GM18951 (cell line): ENCODE results near the gene SPATS2L.

Source experiments
- POLR2A ChIP-seq: IDR thresholded peaks from 4 replicates; pipeline ENCODE4 v1.6.1; 2011; ENCODE audit warnings: mild to moderate bottlenecking; ENCODE audit not compliant: insufficient read length, insufficient read depth; ENCODE audit errors: extremely low read depth
- in situ Hi-C: fragments of 300-500 bp; cut with MboI; formaldehyde crosslinking; loops from one replicate; pipeline ENCODE4 v1.12.0; 2022; ENCODE audit warnings: low sequenced_read_pairs, mixed read lengths, inconsistent platforms; ENCODE audit not compliant: unreplicated experiment

SPATS2L gene

DNA sequence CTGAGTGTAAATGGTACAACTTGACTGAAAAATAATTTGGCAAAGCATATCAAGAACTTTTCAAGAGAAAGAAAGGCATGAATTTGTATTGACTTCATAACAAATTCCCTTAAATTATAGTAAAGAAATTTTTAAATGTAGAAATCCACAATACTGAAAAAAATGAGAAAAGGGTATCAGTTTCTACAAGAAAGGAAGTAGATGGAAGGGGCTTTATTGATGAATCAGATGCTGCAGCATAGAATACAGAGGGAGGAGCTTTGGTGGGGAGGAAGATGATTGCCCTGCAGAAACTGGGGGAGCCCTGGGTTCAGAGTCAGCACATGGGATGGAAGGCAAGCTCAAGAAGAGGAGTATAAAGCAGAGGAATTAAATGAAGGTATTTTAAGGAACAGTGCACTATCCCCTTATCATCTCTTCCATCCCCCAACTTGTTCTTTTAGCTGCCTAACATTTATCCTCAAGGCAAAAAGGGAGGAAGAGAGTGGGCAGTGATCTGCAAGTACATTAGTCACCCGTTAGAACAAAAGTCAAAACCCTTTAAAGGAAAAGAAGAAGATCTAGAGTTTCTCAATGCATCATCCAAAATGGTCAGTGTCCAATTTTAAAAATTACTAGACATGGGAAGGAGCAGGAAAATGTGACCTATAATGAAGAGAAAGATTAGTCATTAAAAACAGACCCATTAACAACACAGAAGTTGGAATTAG is 125.7 kb downstream of the SPATS2L start:
- TF ChIP-seq POLR2A = no peak
- in situ Hi-C loops = no loop called here

DNA sequence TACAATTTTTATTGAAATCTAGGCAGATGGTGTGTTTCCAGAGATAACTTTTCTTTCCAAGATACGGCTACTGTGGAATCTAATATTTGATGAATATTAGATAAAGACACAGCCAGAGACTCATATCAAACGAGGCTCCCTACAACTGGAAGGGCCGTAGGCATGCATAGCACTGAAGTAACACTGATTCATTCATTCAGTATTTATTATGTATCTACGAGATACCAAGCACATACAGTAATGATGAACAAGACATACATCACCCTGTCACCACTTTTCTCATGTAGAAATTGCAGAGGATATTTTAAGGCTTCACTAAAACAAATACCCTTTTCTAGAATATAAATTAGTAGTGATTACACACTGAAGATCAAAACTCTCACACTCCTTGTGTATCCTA is 128.9 kb downstream of the SPATS2L start:
- in situ Hi-C loops = no loop called here
- TF ChIP-seq POLR2A = no peak

DNA sequence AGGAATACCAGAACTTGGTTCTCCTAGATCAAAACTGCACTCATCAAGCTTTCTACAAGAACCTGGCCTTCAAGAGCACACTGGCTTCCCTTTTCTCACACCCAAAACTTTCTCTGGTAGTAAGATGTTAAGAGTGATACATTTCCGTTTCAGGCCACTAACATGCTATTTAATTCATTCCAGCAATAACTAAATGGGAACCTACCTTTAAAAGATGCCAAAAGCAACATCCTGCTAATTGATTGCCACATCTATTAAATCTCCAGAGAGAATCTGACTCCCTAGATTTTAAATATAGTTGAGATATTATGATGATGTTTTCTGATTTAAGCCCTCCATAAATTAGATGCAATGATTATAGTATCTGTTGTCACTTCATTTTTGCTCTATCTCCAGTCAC is 131.8 kb downstream of the SPATS2L start:
- in situ Hi-C loops = no loop called here
- TF ChIP-seq POLR2A = no peak

DNA sequence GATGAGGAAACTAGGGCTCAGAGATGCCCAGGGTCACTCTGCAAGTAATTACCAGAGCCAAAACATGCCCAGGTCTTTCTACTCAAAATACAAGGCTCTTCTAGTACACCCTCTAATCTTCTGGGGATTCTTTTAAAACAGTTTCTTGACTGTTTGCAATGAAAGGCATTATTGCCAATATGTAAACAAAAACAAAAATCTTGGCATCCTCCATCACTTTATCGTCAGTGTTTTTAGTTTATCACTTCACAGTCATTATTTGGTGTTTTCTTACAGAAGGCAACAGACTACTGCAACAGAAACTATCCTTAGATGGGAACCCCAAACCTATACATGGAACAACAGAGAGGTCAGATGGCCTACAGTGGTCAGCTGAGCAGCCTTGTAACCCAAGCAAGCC is 132.4 kb downstream of the SPATS2L start:
- in situ Hi-C loops = no loop called here
- no peak for TF ChIP-seq POLR2A

DNA sequence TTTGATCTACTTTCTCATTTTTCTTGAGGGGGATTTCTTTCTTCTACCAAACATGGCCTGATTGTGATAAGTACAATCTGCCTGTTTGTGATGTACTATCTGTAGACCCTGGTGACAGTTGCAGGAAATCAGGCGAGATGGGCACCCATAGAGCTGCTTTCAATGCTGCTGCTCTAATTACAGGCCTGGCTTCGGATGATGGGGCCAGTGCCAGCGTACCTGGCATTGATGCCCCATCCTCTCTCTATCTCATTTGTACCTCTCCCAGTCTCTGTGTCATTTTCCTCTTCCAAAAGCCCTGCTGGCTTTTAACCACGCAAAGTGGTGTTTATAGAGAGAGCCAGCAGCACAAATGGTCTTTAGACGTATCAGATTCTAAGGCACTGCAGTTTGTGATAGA is 133.5 kb downstream of the SPATS2L start:
- in situ Hi-C loops = no loop called here
- TF ChIP-seq POLR2A = no peak

DNA sequence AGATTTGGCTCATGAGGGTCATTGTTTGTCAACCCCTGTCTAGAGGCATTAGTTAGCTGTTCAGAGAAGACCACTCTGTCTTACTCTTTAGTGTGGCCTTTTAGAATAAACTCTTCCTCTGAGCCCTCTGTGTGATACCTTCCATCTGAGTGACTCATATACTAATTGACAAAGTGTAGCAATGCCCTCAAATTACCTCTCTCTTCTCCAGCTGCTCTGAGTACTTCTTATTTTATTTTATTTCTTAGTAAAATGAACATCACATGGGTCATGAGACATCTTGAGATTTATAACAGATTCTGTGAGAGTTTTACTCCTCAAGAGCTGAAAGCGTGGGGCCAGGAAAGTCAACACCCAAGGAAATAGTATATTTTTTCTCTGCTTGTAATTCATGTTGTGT is 136.0 kb downstream of the SPATS2L start:
- in situ Hi-C loops = no loop called here

DNA sequence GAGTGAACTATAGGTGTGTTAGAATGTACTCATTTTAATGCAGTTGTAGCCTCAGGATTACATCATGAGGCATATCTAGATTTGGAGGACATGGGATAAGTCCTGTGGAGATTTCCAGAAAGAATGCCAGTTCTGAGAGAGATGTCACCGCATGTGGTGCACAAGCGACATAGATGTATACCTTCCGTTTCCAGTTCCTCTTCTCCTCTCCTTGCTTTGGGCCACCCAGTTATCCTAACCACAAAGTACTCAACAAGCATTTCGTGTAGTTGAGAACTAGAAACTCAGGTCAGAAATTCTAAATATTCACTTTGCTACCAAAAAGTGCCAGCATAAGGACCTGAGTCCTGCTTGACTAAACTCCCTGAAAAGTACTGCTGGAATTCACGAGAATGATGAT is 136.9 kb downstream of the SPATS2L start:
- in situ Hi-C loops = no loop called here
- TF ChIP-seq POLR2A = no peak

More for the DNA sequence above, 136.0 kb downstream of the SPATS2L start:
- no peak for TF ChIP-seq POLR2A

DNA sequence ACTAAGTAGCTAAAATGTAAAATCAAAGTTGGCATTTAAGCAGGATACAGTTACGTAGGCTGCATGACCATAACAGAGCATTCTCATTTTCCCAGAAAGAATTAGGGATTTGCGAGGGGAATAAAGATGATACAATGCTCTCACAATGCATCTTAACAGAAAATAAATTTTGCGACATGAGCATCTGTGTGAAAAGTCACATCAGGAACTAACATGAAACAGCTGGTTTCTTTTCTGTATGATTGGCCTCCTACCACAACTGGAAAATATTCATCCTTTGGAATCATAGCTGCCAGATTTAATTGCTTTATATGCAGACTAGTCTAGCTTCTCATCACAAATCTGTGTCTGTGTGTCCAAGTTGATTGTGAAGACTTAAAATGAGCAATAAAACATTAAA is 137.4 kb downstream of the SPATS2L start:
- in situ Hi-C loops = no loop called here
- no peak for TF ChIP-seq POLR2A

DNA sequence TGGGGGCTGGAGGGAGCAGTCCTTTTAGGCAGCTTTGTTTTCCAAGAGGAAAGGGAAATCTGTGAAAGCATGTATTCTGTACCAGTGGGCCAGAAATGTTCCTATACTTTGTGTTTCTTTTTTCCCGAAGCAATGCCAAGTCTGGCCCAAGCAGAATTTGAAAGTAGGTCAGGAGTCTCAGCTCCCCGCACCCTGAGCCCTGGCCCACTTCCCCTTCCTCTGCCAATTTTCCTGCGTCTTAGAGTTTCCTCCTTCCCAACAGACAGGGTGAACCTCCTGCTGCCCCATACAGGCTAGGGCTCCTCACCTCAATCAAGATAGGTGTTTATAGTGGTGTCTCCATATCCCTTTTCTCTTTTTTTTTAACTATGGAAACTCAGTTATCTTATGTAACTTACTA is 138.0 kb downstream of the SPATS2L start:
- in situ Hi-C loops = no loop called here
- TF ChIP-seq POLR2A = no peak

DNA sequence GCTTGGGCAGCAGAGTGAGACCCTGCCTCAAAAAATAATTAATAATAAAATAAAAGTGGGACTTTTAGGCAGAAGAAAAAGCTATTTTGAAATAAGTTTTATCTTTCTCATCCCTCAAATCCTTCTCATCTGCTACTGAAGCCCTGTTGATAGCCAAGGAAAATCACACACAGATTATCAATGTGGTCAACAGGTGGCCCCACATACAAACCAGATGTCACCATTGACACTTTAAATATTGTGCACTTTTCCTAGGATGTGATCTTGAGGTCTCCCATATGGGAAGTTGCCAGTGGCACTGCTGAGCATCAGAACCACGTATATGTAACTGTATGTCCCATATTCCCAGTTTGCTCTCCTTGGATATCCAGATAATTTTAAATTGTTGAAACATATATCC is 138.8 kb downstream of the SPATS2L start:
- in situ Hi-C loops = no loop called here
- no peak for TF ChIP-seq POLR2A

DNA sequence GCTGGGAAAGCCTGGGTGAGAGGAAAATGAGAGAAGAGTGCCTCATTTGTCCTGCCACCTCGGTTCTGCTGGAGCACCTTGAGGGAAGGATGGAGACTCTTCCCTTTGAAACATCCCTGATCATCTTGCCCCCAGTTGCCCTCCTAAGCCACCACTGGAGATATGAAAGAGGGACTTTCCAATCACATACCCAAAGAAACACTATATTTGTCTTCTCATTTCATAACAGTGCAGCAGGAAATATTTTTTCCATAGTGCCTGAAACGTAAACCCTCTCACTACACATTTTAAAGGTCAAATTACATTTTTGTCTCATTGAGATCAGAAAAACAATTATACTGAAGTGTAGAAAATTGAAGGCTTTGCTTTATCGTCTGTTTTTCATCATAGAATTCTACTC is 140.1 kb downstream of the SPATS2L start:
- no peak for TF ChIP-seq POLR2A
- in situ Hi-C loops = no loop called here

DNA sequence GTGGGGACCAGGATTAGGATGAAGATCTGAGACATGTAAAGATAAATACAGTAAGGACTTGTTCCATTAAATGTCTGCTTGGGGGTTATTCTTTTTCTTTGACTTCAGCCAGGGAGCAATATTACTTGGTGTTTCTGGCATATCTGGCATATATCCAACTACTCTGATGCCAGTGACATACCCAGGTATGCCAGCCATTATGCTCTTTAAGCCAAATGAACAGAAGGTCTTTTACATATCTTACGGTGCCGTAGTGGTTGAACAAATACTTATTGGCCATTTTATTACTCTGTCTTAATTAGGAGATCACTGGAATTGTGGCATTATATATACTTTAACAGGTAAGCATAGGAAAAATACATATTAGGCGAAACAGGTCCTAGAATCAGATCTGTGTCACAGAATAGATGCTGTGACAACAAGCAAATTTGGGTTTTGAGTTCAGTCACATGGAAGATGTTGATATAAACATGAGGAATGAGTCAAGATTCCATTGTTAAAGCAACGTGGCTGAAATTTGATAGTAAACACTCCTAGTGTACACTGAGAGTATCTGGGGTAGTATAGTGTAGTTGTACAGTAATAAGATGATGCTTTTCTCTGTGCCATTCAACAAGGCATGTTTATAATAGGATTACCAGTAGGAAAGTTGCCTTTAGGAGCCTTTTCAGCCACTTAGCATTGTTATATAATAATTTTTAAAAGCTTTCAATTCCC is 140.8 kb downstream of the SPATS2L start:
- in situ Hi-C loops = no loop called here
- TF ChIP-seq POLR2A = no peak

DNA sequence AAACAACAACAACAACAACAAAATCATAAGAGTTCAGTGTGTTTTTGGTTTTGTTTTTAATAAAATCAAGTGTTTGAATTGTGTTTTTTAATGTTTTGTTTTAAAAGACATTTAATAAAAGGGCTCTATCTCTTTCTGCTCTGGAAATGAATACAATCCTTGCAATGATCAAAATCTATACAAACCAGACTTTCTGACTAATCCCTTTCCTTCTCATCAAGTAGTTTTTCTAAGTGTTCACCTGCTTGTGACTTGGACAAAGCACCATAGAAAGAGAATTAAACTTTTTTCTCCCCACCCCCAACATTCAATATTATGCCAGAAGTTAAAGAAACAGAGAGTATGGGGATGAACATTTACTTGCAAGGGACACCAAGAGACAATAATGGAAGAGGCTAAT is 142.0 kb downstream of the SPATS2L start:
- TF ChIP-seq POLR2A = no peak
- in situ Hi-C loops = no loop called here

DNA sequence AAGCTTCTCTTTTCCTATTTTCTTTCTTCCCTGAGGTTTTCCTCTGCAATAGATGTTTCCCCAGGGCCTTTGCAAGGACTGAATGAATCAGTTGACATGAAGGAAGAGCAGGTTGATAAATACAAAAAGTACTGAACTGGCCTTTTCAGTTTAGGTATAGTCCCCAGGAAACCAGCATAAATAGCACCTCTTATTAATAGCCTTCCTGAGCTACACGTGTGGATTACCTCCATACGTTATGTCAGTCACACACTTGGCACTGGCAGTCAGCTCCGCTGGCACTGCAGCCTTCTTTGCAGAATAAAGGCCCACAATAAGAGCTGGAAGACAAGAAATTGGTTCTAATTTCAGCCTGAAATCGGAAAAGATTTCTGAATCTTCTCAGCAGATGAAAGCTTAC is 142.7 kb downstream of the SPATS2L start:
- TF ChIP-seq POLR2A = no peak
- in situ Hi-C loops = no loop called here
